22Rv1 (cell line): ENCODE data around the gene PDE6C.

Experiments used
- H3K27ac ChIP-seq: fragments of 450-650 bp; 2 replicates; pipeline ENCODE4 v1.5.1; 2017
- ZFX ChIP-seq: fragments of 450-650 bp; IDR thresholded peaks from 2 replicates; pipeline ENCODE4 v1.6.1; 2017; ENCODE audit warnings: antibody characterized with exemption, borderline replicate concordance
- TF ChIP-seq, protein P1 (sequence below): fragments of 450-650 bp; IDR thresholded peaks from 2 replicates; pipeline ENCODE4 v1.5.1; 2017; ENCODE audit warnings: mild to moderate bottlenecking

PDE6C gene

GRCh38 chr10:93595378-93596161 is 16.8 kb upstream of the PDE6C start:
- no peak overlapping the region for H3K27ac ChIP-seq
- TF ChIP-seq ZFX, result no peak
- TF ChIP-seq, protein P1, sequence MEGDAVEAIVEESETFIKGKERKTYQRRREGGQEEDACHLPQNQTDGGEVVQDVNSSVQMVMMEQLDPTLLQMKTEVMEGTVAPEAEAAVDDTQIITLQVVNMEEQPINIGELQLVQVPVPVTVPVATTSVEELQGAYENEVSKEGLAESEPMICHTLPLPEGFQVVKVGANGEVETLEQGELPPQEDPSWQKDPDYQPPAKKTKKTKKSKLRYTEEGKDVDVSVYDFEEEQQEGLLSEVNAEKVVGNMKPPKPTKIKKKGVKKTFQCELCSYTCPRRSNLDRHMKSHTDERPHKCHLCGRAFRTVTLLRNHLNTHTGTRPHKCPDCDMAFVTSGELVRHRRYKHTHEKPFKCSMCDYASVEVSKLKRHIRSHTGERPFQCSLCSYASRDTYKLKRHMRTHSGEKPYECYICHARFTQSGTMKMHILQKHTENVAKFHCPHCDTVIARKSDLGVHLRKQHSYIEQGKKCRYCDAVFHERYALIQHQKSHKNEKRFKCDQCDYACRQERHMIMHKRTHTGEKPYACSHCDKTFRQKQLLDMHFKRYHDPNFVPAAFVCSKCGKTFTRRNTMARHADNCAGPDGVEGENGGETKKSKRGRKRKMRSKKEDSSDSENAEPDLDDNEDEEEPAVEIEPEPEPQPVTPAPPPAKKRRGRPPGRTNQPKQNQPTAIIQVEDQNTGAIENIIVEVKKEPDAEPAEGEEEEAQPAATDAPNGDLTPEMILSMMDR, result no peak

DNA sequence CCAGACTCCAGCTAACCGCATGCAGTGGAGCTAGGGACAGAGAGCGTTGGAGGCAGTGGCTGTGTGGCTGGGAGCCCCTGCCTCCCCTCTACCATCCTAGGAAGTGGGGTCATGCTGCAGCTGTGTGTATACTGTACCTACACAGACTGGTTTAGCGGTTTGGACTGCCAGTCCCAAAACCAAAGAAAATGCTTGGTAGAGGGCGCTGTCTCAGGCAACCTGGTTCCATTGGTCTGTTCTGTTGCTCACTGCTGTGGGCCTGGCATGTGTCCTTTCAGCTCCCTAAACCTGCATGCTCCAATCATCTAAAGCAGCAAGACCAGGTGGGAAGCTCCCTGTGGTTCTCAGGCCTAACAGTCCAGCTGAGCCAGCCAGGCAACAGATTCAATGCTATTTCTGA is 15.8 kb upstream of the PDE6C start:
- no peak for TF ChIP-seq ZFX
- TF ChIP-seq, protein P1, result peak; percentile 34
- no peak overlapping the region for H3K27ac ChIP-seq

- TF ChIP-seq ZFX, result no peak
- TF ChIP-seq, protein P1, result no peak
- H3K27ac ChIP-seq, result no peak overlapping the region
Measured at GRCh38 chr10:93597075-93597599, 15.2 kb upstream of the PDE6C start.

DNA sequence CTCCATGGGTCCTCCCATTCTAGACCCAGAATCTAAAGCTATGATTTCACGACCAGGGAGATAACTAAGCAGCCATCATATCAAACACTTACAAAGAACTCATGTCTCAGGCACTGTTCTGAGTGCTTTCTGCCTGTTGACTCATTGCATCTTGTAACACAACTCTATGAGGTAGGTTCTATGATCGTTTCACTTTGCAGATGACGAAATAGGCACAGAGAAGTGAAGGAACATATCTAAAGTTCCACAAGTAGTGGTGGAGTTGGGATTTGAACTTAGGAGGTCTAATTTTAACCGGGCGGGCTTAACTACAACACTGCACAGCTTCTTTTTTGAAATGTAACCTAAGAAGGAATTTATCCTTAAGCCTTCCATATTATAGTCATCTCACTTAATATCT is 14.2 kb upstream of the PDE6C start:
- TF ChIP-seq, protein P1, result no peak
- no peak for TF ChIP-seq ZFX

DNA sequence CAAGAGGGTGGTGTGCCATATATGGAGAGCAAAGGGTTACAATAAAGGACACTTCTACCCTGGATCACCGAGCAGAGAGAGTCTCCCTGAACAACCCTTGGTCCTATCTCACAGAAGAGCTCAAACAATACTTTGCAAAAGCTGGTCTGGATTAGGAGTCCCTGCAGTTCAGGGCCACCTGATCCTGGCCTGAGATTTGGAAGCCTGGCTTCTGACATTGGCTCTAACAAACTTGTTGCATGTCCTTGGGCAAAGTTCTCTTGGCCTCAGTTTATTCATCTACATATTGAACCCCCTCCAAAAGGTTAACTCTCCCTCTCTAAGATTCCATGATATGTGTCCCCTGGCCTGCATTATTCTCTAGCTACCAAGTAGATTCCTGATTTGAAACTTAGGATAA is 13.0 kb upstream of the PDE6C start:
- H3K27ac ChIP-seq, result no peak overlapping the region
- no peak for TF ChIP-seq ZFX
- TF ChIP-seq, protein P1, result no peak

More for the DNA sequence above, 14.2 kb upstream of the PDE6C start:
- no peak overlapping the region for H3K27ac ChIP-seq

- TF ChIP-seq, protein P1, result no peak
- TF ChIP-seq ZFX, result no peak
- no peak overlapping the region for H3K27ac ChIP-seq
Measured at GRCh38 chr10:93599778-93600177, 12.6 kb upstream of the PDE6C start.

- TF ChIP-seq, protein P1, result no peak
- TF ChIP-seq ZFX, result no peak
- H3K27ac ChIP-seq, result no peak overlapping the region
Measured at GRCh38 chr10:93600446-93601145, 11.7 kb upstream of the PDE6C start.
